K562 (cell line): ENCODE results near the gene GALNT5. TPM values are rescaled to one million over a fixed set of nuclear protein-coding genes. Genes with fewer than 3 reads are reported as not detected.

Source experiments
- CBX5 ChIP-seq: IDR thresholded peaks from 2 replicates; pipeline ENCODE4 v1.6.1; 2014; ENCODE audit warnings: low read depth, borderline replicate concordance
- CCNT2 ChIP-seq: IDR thresholded peaks from 2 replicates; pipeline ENCODE4 v1.6.1; 2011; ENCODE audit warnings: borderline replicate concordance, low read depth, mild to moderate bottlenecking, moderate library complexity, mixed read lengths, low read length; ENCODE audit not compliant: insufficient read length; ENCODE audit errors: extremely low read depth
- E4F1 ChIP-seq: fragments of 250-450 bp; sonication (Bioruptor Pico); IDR thresholded peaks from 2 replicates; pipeline ENCODE4 v1.5.0; 2021; ENCODE audit warnings: mild to moderate bottlenecking, borderline replicate concordance
- GABPB1 ChIP-seq: sonication (generic); formaldehyde crosslinking; IDR thresholded peaks from 2 replicates; pipeline ENCODE4 v1.8.0; 2022; ENCODE audit warnings: mild to moderate bottlenecking, missing genetic modification reagents
- GATAD2B ChIP-seq: fragments of 450-650 bp; IDR thresholded peaks from 2 replicates; pipeline ENCODE4 v1.6.1; 2017; ENCODE audit warnings: mild to moderate bottlenecking, borderline replicate concordance
- HBP1 ChIP-seq: fragments of 450-650 bp; formaldehyde crosslinking; IDR thresholded peaks from 2 replicates; pipeline ENCODE4 v1.4.0; 2022; ENCODE audit warnings: missing genetic modification characterization
- HMG20A ChIP-seq: fragments of 450-650 bp; formaldehyde crosslinking; conservative IDR thresholded peaks from 2 replicates; pipeline ENCODE4 v1.4.0; 2020; ENCODE audit warnings: mild to moderate bottlenecking, mixed read lengths
- KAT7 ChIP-seq: sonication (generic); formaldehyde crosslinking; IDR thresholded peaks from 2 replicates; pipeline ENCODE4 v1.8.0; 2022; ENCODE audit warnings: missing genetic modification reagents, mild to moderate bottlenecking, borderline replicate concordance
- NCOR1 ChIP-seq: fragments of 450-650 bp; IDR thresholded peaks from 2 replicates; pipeline ENCODE4 v1.6.1; 2016; ENCODE audit warnings: mild to moderate bottlenecking, moderate library complexity
- NFYB ChIP-seq: IDR thresholded peaks from 2 replicates; pipeline ENCODE4 v1.6.1; 2011; ENCODE audit warnings: mild to moderate bottlenecking, moderate library complexity; ENCODE audit not compliant: insufficient read length; ENCODE audit errors: extremely low read depth
- PML ChIP-seq: IDR thresholded peaks from 2 replicates; pipeline ENCODE4 v1.6.1; 2012; ENCODE audit warnings: low read length, inconsistent platforms
- ZBTB5 ChIP-seq: fragments of 450-650 bp; IDR thresholded peaks from 2 replicates; pipeline ENCODE4 v1.6.1; 2017; ENCODE audit warnings: antibody characterized with exemption
- ZNF263 ChIP-seq: sonication (generic); formaldehyde crosslinking; IDR thresholded peaks from 2 replicates; pipeline ENCODE4 v1.8.0; 2022; ENCODE audit warnings: mild to moderate bottlenecking, missing genetic modification reagents, borderline replicate concordance
- ZNF551 ChIP-seq: fragments of 250-450 bp; sonication (Bioruptor Pico); IDR thresholded peaks from 2 replicates; pipeline ENCODE4 v1.5.0; 2021; ENCODE audit warnings: mild to moderate bottlenecking, moderate library complexity
- polyA plus RNA-seq, 8 experiments: library from polyadenylated mRNA; depleted of rRNA in 4 of 8; stranded (reverse) in 5 of 8; unstranded in 3 of 8; fragments of >200 nt; fragmentation: Nextera tagmentation in 2 of 8; fragmentation: Illumina TruSeq in 1 of 8; extraction: Ambion mirVana in 2 of 8; extraction: Trizol in 1 of 8; gene quantifications; 2 replicates each; pipeline versions ENCODE4 v1.2.1 to v1.2.3, GENCODE V29; 2011 to 2014; ENCODE audit warnings: inconsistent platforms in 1 of 8, missing spikeins in 1 of 8
- total RNA-seq, 7 experiments: library from RNA; depleted of rRNA in 6 of 7; stranded (reverse); fragments of >200 nt in 6 of 7; fragmentation: Illumina TruSeq in 2 of 7; extraction: Trizol in 2 of 7; gene quantifications; 2 replicates each; pipeline versions ENCODE4 v1.2.1 to v1.2.3, GENCODE V29; 2011 to 2021; ENCODE audit warnings: low replicate concordance in 1 of 7
- TF ChIP-seq, protein P1 (sequence below), 2 experiments: fragments of 450-650 bp; IDR thresholded peaks; 2 replicates each; pipeline ENCODE4 v1.6.1; 2018; ENCODE audit warnings: mild to moderate bottlenecking in 2 of 2, low read depth in 1 of 2; ENCODE audit not compliant: partially characterized antibody in 2 of 2

Gene GALNT5
- total and polyA plus RNA-seq, 9 of the 15 experiments (the other 6 are each of a cell fraction or from before 2014, with no cell fraction given) = 21.6 to 73.0 (median 54.7) TPM

DNA sequence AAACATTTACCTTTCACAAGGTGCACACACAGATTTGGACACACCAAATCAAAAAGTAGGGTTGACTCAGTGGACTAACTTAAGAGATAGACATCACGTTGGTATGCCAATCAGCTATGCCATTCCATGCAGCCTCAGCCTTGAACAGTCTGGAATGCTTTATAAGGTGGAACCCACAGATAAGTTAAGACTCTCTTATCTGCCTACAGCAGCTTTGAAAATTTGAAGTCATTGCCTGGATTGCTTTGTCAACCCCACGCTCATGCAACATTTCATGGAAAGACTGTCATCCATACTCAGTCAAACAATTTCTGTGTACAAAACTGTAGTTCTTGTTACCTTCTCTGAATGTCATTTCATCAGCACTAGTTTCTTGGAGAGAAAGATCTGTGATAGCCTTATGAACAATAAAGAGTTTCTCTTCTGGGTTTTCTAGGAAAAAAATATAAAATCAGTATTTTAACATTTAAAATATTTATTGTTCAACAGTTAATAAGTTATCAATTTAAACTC, 66.9 kb downstream of the GALNT5 start (continued):
- peak; percentile 100 for TF ChIP-seq CCNT2
- TF ChIP-seq ZNF551 (CRISPR knock-in tag) = no peak
- TF ChIP-seq KAT7 (CRISPR knock-in tag) = no peak
- TF ChIP-seq GABPB1 = 0 out of 2 replicates have a peak, but pooled peaks have one; percentile 30
- no peak for TF ChIP-seq ZBTB5
- TF ChIP-seq NCOR1 = peak; percentile 99
- no peak for TF ChIP-seq CBX5
- peak; percentile 94 for TF ChIP-seq HMG20A (CRISPR knock-in tag)
- peak; percentile 99 for TF ChIP-seq PML
- peak; percentile 91 for TF ChIP-seq HBP1
- no peak for TF ChIP-seq NFYB
- TF ChIP-seq E4F1 = no peak
- no peak; the same call in 1 of the 2 replicates for TF ChIP-seq ZNF263 (CRISPR knock-in tag)
- TF ChIP-seq GATAD2B = peak; percentile 98
- TF ChIP-seq, protein P1, sequence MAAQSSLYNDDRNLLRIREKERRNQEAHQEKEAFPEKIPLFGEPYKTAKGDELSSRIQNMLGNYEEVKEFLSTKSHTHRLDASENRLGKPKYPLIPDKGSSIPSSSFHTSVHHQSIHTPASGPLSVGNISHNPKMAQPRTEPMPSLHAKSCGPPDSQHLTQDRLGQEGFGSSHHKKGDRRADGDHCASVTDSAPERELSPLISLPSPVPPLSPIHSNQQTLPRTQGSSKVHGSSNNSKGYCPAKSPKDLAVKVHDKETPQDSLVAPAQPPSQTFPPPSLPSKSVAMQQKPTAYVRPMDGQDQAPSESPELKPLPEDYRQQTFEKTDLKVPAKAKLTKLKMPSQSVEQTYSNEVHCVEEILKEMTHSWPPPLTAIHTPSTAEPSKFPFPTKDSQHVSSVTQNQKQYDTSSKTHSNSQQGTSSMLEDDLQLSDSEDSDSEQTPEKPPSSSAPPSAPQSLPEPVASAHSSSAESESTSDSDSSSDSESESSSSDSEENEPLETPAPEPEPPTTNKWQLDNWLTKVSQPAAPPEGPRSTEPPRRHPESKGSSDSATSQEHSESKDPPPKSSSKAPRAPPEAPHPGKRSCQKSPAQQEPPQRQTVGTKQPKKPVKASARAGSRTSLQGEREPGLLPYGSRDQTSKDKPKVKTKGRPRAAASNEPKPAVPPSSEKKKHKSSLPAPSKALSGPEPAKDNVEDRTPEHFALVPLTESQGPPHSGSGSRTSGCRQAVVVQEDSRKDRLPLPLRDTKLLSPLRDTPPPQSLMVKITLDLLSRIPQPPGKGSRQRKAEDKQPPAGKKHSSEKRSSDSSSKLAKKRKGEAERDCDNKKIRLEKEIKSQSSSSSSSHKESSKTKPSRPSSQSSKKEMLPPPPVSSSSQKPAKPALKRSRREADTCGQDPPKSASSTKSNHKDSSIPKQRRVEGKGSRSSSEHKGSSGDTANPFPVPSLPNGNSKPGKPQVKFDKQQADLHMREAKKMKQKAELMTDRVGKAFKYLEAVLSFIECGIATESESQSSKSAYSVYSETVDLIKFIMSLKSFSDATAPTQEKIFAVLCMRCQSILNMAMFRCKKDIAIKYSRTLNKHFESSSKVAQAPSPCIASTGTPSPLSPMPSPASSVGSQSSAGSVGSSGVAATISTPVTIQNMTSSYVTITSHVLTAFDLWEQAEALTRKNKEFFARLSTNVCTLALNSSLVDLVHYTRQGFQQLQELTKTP (IDR thresholded peaks at IDR 0.05; ENCODE audit: low read depth in 1 of 2, partially characterized antibody in 2 of 2) = peak; percentile 72 to 95
